ENCODE results near the gene MXD4. TPM values are rescaled to one million over a fixed set of nuclear protein-coding genes. Genes with fewer than 3 reads are reported as not detected.

MXD4 gene
- total and polyA plus RNA-seq, 2 donors (not counting 1 experiment from before 2014, with no cell fraction given) = 67.3 to 75.3 TPM

GRCh38 chr4:2260344-2261109, 1.4 kb downstream of the MXD4 start:
- Histone ChIP-seq H3K27me3 (replicated peaks in 1 of 4; ENCODE audit: control extremely low read depth in 1 of 4, control insufficient read depth in 3 of 4, insufficient read depth in 4 of 4, low read length in 3 of 4) (no peaks in the 10 kb centered on the region), H3K4me1 (ENCODE audit: control insufficient read depth in 2 of 2, insufficient read depth in 2 of 2, low read length in 2 of 2) (peaks cover 23 to 47% of the 10 kb centered on the region in 2 donors), H4K20me1 (ENCODE audit: control insufficient read depth, insufficient read depth, low read length, poor library complexity, severe bottlenecking) (peaks cover 57% of the 10 kb centered on the region), H3K79me2 (ENCODE audit: control insufficient read depth, insufficient read depth, low read length) (peaks cover 59% of the 10 kb centered on the region), H3K27ac (ENCODE audit: low read length in 2 of 2) (peak overlapping the region in 1 of 2 donors; percentile 67), H2AFZ (ENCODE audit: insufficient read depth, low read depth, low read length, poor library complexity, severe bottlenecking) (peak overlapping the region; percentile 56), H3K36me3 (replicated peaks in 1 of 2; ENCODE audit: control extremely low read depth in 1 of 2, control insufficient read depth in 1 of 2, extremely low read depth in 1 of 2, insufficient read depth in 2 of 2, low read length in 1 of 2) (peaks cover 0 to 22% of the 10 kb centered on the region in 2 experiments), H3K4me3 (ENCODE audit: control extremely low read depth in 1 of 5, extremely low read depth in 1 of 5, insufficient read depth in 1 of 5, low read depth in 2 of 5, low read length in 4 of 5) (peak overlapping the region in 4 of 5 experiments; percentile 77 to 87 (median 84)), H3K9me3 (ENCODE audit: control extremely low read depth in 1 of 3, control insufficient read depth in 2 of 3, insufficient read depth in 1 of 3, low read length in 2 of 3) (no peaks in the 10 kb centered on the region), H3K4me2 (replicated peaks; ENCODE audit: low read depth, low read length, poor library complexity, severe bottlenecking) (peak overlapping the region; percentile 99), H3K9ac (ENCODE audit: low read length) (peak overlapping the region; percentile 79)
- intact Hi-C loops (cut with micrococcal nuclease) = loop anchor here (10.0 kb wide), 1 partner anchor 434 kb away; no protein-coding TSS in a partner anchor
- peaks cover 26% of the 10 kb centered on the region for H3K4me1 Mint-ChIP-seq
- CTCF ChIA-PET = interaction anchor here (1.3 kb wide), 1 partner anchor 30 kb away, joined by 3 read pairs; no protein-coding TSS in a partner anchor
- no peaks in the 10 kb centered on the region for H3K27me3 Mint-ChIP-seq
- DNase-seq (no peak), ATAC-seq (ENCODE audit: low read depth) (no peak)
- WGBS (ENCODE audit: insufficient coverage) = 72% methylated on average over 23 of the region's 23 CpGs
- POLR2A ChIA-PET = interaction anchor here (1.0 kb wide), 1 partner anchor 19 kb away, joined by 8 read pairs; the partner anchor contains the start of genes HAUS3 and POLN
- H3K27ac Mint-ChIP-seq = peak overlapping the region; percentile 68
- no peaks in the 10 kb centered on the region for H3K9me3 Mint-ChIP-seq (ENCODE audit: insufficient read depth)
- H3K4me3 Mint-ChIP-seq = peak overlapping the region; percentile 79
- no peak for TF ChIP-seq EZH2 (IDR thresholded peaks at IDR 0.05; ENCODE audit: borderline replicate concordance, insufficient read depth, low read depth, low read length, poor library complexity, severe bottlenecking)
- no peak for TF ChIP-seq CTCF (IDR thresholded peaks at IDR 0.05)

Measured in B cell (primary cell).